Lower leg skin (tissue), 3 donors: ENCODE measurements around the gene CHL1.

Source experiments
- POLR2A ChIP-seq, 2 donors: fragments of 450-650 bp; IDR thresholded peaks; one replicate each; pipeline ENCODE4 v1.6.1; 2016 to 2017; ENCODE audit warnings: antibody characterized with exemption in 2 of 2, mild to moderate bottlenecking in 1 of 2, moderate library complexity in 1 of 2
- TF ChIP-seq, protein P1 (sequence below), 3 donors: fragments of 450-650 bp; IDR thresholded peaks; one replicate each; pipeline ENCODE4 v1.5.1; 2016; ENCODE audit warnings: antibody characterized with exemption in 3 of 3, mild to moderate bottlenecking in 3 of 3, moderate library complexity in 2 of 3

DNA sequence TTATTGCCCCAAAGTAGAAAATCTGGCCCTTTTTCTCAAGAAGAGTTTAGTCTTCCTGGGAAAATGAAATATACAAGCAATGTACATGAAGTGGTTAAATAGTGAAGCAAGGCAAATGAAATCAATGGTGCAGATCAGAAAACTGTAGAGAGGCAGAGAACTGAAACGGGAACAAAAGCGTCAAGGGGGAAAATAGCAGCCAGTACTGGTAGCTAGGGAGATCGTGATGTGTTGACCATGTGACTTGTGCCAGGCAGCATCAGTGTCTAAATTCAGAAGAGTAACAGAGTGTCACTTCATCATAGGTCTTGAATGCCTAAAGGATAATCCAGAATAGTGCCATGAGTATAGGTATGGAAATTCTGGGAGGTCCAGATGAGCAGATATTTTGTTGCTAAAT, 163.1 kb downstream of the CHL1 start:
- no peak for TF ChIP-seq POLR2A (IDR thresholded peaks at IDR 0.05)
- TF ChIP-seq, protein P1, sequence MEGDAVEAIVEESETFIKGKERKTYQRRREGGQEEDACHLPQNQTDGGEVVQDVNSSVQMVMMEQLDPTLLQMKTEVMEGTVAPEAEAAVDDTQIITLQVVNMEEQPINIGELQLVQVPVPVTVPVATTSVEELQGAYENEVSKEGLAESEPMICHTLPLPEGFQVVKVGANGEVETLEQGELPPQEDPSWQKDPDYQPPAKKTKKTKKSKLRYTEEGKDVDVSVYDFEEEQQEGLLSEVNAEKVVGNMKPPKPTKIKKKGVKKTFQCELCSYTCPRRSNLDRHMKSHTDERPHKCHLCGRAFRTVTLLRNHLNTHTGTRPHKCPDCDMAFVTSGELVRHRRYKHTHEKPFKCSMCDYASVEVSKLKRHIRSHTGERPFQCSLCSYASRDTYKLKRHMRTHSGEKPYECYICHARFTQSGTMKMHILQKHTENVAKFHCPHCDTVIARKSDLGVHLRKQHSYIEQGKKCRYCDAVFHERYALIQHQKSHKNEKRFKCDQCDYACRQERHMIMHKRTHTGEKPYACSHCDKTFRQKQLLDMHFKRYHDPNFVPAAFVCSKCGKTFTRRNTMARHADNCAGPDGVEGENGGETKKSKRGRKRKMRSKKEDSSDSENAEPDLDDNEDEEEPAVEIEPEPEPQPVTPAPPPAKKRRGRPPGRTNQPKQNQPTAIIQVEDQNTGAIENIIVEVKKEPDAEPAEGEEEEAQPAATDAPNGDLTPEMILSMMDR (IDR thresholded peaks at IDR 0.05): no peak
